Medulla oblongata (tissue), 1 donor: ENCODE results near the gene GPR171.
"Not testable (repeated sequence)": the region's sequence is repeated elsewhere in the genome, so short reads cannot be mapped to it uniquely, and the experiment has no call there.

Experiments used
- DNase-seq: peaks from one replicate; pipeline ENCODE4 v3.0.0-alpha.2; 2015; ENCODE audit errors: extremely low spot score

Gene GPR171

GRCh38 chr3:151203051-151203420, at the start of gene GPR171:
Gene GPR171, minus strand, starts transcription at chr3:151203216. Its CDS starts 3,830 bp downstream, at chr3:151199386.
- DNase-seq: no peak

DNA sequence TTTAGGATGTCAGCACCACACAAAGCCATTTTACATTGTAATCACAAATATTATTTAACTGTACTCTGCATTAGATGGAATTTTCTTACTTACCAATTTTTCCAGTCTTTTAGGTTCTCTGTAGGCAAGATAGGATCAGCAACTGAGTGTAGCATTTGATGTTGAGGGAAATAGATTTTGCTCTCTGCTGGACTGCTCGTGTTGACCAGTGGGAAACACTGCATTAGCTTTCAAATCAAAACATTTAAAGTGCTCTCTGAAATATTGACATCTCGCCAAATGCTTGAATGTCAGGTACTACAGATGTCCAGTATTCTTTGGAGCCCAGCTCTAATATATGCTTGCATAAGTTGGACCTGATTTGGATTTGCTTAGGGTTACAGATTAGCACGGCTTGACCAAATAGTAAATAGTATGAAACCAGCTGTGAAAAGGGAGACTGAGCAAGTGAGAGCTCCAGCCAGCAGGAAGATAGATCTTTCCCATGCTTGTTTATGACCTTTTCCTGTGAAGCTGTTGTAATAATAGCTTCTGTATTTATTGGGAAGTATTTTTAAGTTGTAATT, 45.8 kb upstream of the GPR171 start:
- no peak for DNase-seq

DNA sequence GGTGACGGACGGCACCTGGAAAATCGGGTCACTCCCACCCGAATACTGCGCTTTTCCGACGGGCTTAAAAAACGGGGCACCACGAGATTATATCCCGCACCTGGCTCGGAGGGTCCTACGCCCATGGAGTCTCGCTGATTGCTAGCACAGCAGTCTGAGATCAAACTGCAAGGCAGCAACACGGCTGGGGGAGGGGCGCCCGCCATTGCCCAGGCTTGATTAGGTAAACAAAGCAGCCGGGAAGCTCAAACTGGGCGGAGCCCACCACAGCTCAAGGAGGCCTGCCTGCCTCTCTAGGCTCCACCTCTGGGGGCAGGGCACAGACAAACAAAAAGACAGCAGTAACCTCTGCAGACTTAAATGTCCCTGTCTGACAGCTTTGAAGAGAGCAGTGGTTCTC, 39.0 kb upstream of the GPR171 start:
- DNase-seq: not testable (repeated sequence)

DNA sequence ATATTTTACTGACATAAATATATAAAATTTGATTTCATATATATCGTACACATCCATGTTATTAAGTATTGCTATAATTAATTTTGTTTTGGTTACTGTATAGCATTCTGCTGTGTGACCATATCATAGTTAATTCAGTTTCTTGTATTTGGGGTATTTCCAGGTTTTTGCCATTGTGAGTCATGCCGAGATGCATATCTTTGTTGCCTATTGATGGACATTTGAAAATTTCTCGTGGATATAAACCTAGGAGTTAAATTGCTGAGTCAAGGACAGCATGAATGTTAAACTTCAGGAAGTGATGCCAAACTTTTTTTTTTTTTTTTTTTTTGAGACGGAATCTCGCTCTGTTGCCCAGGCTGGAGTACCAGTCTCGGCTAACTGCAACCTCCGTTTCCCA, 33.7 kb upstream of the GPR171 start:
- DNase-seq: no peak

GRCh38 chr3:151236316-151236715, 33.3 kb upstream of the GPR171 start:
- no peak for DNase-seq

- DNase-seq: no peak
These were observed 31.8 kb upstream of the GPR171 start for GRCh38 chr3:151234825-151235224.

GRCh38 chr3:151232991-151233390, 30.0 kb upstream of the GPR171 start:
- DNase-seq: no peak

DNA sequence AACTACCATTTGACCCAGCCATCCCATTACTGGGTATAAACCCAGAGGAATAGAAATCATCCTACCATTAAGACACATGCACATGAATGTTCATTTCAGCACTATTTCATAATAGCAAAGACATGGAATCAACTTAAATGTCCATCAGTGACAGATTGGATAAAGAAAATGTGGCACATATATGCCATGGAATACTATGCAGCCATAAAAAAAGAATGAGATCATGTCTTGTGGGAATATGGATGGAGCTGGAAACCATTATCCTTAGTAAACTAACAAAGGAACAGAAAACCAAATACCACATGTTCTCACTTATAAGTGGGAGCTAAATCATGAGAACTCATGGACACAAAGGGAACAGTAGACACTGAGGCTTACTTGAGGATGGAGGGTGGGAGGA, 29.4 kb upstream of the GPR171 start:
- DNase-seq: not testable (repeated sequence)

GRCh38 chr3:151230646-151231045, 27.6 kb upstream of the GPR171 start:
- DNase-seq: peak; percentile 55

- peak; percentile 30 for DNase-seq
These were observed 25.6 kb upstream of the GPR171 start for GRCh38 chr3:151228666-151229040.

DNA sequence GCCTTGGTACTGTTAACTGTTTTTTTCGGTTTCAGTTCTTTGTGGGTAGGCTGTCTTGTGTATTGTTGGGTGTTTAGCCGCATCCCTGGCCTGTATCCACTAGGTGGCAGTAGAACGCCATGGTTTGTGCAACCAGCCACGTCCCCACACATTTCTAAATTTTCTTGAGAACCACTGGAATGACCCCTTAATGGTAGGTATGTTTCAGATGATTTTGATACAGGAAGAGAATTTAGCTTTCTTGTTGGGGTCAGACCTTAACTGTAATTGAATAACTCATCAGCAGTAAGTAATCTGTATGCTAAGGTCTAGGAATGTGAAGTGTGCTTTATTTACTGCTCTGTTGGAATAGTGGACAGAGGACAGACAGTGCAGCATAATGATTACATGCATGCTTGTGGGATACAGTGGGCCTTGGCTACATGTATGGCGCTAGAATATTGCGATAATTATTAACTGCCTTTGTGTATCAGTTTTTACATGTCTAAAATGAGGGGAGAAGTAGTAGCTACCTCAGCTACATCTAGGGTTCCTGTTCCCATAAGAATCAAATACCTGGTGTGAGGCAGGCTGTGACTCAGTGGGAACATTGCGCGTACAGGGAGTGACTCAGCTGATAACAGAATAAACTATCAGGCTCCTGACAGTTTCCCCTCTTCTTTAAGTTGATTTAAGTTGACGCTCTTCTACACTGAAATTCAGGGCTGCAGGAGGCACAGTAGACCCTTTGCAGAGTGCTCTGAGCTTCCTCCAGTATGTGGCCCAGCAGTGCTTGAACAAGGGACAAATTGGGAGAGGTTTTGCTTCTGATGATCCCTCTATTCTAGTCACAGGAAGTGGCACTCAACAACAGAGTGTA, 25.0 kb upstream of the GPR171 start:
- peak; percentile 95 for DNase-seq

DNA sequence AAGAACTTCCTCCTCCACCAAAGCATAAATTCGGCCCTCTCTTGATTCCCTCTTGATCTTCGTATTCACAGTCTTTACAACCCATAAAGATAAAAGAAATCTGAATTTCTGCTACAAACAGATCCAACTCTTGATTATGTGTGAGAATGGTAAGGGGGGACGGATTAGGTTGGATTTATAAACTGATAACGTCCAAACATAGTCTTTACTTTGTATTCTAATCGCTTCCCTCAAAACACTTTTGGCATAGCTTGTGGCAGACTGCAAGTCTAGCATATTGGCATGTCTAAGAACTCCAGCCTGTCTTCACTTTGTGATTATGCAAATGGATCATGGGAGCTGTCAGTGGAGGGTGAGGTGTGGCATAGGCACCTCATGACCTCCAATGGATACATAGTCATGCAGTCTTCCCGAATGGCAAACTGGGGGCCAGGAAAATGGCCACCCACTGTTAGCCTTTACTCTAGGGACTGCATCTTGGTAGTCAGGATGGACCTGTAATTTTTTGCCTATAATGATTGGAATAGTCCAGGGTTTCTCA, 24.3 kb upstream of the GPR171 start:
- DNase-seq: no peak

GRCh38 chr3:151226825-151227224, 23.8 kb upstream of the GPR171 start:
- DNase-seq: no peak

- no peak for DNase-seq
These were observed 23.1 kb upstream of the GPR171 start for GRCh38 chr3:151226088-151226563.

DNA sequence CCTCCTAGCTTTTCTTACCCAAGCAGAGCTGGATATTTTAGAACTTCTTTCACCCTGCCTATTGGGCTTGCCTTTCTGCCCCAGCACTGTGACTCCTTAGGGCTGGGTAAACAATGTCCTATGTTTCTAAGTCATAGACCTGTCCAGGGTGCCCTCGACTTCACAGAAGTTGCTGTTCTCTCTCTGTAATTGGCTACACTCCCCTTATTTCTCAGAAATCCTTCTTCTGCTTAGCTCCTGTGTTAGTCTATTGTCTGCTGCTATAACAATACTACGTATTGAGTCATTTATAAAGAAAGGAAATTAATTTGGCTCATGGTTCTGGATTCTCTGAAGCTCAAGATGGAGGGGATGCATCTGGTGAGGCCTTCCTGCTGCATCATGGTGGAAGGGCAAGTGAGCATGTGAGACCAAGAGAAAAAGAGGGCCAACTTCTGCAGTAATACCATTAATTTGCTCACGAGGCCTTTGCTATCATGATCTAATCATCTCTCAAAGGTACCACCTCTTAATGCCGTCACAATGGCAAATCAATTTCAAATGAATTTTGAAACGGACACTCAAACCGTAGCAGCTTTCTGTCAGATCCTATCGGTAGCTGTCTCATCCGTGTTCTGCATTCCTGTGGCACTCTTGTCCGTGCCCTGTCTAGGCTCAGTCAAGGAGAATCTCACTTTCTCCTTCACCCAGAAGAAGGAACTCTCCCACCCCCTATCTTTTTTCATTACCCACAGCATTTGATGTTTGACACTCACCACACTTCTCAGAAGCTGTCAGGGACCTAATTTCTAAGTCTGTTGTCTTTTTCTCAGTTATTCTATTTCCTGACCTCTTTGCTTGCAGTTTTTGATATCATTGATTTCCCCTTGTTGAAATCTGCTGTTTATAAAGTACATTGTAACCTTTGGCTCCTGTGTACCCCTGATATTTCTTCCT, 22.3 kb upstream of the GPR171 start:
- DNase-seq: no peak

- no peak for DNase-seq
These were observed 21.4 kb upstream of the GPR171 start for GRCh38 chr3:151224268-151224866.

DNA sequence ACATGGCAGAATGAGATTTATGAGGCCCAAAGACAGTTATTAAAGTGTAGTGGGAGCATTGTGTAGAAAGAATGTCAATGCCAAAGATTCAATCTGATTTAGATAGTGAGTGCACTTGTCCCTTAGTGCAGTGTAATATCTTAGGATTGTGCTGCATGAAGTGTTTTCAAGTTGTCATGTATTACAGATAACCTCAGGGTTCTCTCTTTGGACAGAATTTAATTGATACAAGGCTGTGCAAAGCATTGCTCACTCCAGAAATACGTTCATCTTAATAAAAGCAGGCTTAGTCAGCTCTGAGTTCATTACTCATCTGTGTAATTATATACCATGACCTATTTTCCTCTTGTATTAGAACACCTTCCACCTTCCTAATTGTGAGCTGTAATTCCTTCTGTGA, 16.0 kb upstream of the GPR171 start:
- DNase-seq: no peak

GRCh38 chr3:151218136-151218535, 15.1 kb upstream of the GPR171 start:
- DNase-seq: no peak

- no peak for DNase-seq
These were observed 13.9 kb upstream of the GPR171 start for GRCh38 chr3:151216641-151217607.

DNA sequence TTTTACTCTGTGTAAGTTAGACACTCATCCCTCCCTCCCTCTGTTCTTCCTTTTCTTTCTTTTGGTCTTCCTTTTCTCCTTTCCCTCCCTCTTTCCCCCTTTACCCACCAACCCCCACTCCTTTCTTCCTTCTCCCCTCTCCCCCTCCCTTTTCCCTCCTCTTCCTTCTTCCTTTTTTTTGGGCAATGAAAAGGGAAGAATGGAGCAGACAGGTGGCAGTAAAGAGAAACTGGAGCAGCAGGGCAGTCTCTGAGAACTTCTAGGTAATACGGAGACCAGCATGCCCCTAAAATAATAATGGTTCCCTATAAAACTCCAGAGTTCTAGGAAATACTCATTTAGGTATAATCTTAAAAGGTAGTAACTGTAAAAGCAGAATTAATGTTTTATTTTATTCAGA, 11.4 kb upstream of the GPR171 start:
- no peak for DNase-seq
